Measurements from ENCODE around the gene TEKTIP1. TPM values are rescaled to one million over a fixed set of nuclear protein-coding genes. Genes with fewer than 3 reads are reported as not detected.

TEKTIP1 gene
- total RNA-seq, 1 experiment from 2014 or later = 1.3 TPM

DNA sequence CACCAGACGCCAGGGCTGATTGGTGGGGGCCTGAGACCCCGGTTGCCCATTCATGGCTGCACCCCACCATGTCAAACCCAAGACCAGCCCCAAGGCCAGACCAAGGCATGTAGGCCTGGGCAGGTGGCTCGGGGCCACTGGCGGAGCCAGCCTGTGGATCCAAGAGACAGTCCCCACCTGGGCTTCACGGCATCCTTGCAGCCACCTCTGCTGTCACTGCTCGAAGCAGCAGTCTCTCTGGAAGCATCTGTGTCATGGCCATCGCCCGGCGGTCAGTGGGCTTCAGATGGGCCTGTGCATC, 3.8 kb upstream of the TEKTIP1 start:
- Histone ChIP-seq H4K5ac (ENCODE audit: insufficient read length, low read depth, low read length) (no peak overlapping the region), H2BK12ac (ENCODE audit: insufficient read length, low read depth, low read length) (no peak overlapping the region), H3K4me2 (ENCODE audit: insufficient read depth, insufficient read length, low read length) (no peak overlapping the region), H3K4me1 (ENCODE audit: insufficient read depth, low read length) (no peaks in the 10 kb centered on the region), H4K8ac (replicated peaks; ENCODE audit: insufficient read length, low read depth, low read length) (no peak overlapping the region), H3K27ac (ENCODE audit: insufficient read length, low read depth, low read length) (no peak overlapping the region), H2BK120ac (ENCODE audit: low read depth, low read length, poor library complexity, severe bottlenecking) (no peak overlapping the region), H4K91ac (ENCODE audit: insufficient read length, low read depth, low read length) (no peak overlapping the region), H3K9ac (ENCODE audit: extremely low read depth, insufficient read length, low read length) (no peak overlapping the region), H3K79me2 (ENCODE audit: insufficient read depth, low read length) (no peaks in the 10 kb centered on the region), H3K18ac (ENCODE audit: insufficient read length, low read depth, low read length) (no peak overlapping the region), H3K14ac (ENCODE audit: insufficient read depth, low read length) (no peak overlapping the region), H3T11ph (ENCODE audit: low read length) (no peak overlapping the region), H2BK5ac (ENCODE audit: insufficient read length, low read length) (no peak overlapping the region), H3K79me1 (ENCODE audit: insufficient read depth, low read depth, low read length, poor library complexity, severe bottlenecking) (no peaks in the 10 kb centered on the region), H2AK5ac (ENCODE audit: insufficient read length, low read length) (no peak overlapping the region), H2BK20ac (ENCODE audit: low read depth, low read length, poor library complexity, severe bottlenecking) (no peak overlapping the region), H3K23ac (ENCODE audit: insufficient read length, low read depth, low read length) (no peak overlapping the region), H3K9me3 (ENCODE audit: control insufficient read depth, low read depth, low read length) (no peaks in the 10 kb centered on the region), H3K56ac (ENCODE audit: insufficient read length, low read depth, low read length) (no peak overlapping the region), H2BK15ac (ENCODE audit: low read depth, low read length) (no peak overlapping the region), H3K4ac (ENCODE audit: low read depth, low read length) (no peak overlapping the region), H3K23me2 (ENCODE audit: insufficient read length, low read depth, low read length, poor library complexity, severe bottlenecking) (no peaks in the 10 kb centered on the region), H3K27me3 (ENCODE audit: insufficient read depth, low read length) (no peaks in the 10 kb centered on the region), H4K20me1 (ENCODE audit: control insufficient read depth, insufficient read depth, insufficient read length) (no peaks in the 10 kb centered on the region), H2AFZ (ENCODE audit: low read length) (no peak overlapping the region)
- Mint-ChIP-seq H3K4me3 (no peak overlapping the region; a peak in 1 of 5 replicates), H3K36me3 (ENCODE audit: insufficient read depth in 1 of 3, low read depth in 3 of 3) (peaks cover 17 to 58% (median 56%) of the 10 kb centered on the region in 3 experiments; a peak in 6 of 7 replicates), H3K9me3 (no peaks in the 10 kb centered on the region), H3K4me1 (peaks cover 6 to 14% of the 10 kb centered on the region in 2 experiments; a peak in 3 of 4 replicates), H3K27me3 (ENCODE audit: low read depth) (no peaks in the 10 kb centered on the region; the same call in 1 of the 2 replicates), H3K27ac (no peak overlapping the region)
- no peak for TF ChIP-seq CTCF (conservative IDR thresholded peaks at IDR 0.05)
- no peak for DNase-seq
- WGBS (ENCODE audit: extremely low coverage, insufficient read length, low lambda C conversion rate) = no CpG with 5 or more reads among the region's 9 CpGs
